ENCODE measurements around the gene TNPO1. TPM values are rescaled to one million over a fixed set of nuclear protein-coding genes. Genes with fewer than 3 reads are reported as not detected.

TNPO1 gene
- polyA plus RNA-seq, 1 donor from 2014 or later, result 103 TPM

DNA sequence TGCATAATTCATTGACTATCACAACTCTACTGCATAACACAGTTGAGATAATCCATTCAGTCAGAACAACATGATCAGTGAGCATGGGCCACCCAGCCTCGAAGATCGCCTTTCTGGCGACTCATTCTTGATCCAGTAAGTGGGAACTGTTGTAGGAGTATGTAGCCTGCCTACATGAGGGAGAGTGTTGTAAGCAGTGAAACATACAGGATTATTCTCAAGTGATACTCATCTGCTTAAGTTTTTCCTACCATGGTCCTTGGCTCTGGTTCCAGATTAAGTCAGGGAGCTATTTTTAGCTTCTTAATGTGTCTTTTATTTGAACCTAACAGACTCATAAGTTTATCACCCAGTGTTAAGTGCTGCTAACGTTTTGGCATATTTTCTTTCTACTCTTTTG is 44.0 kb downstream of the TNPO1 start:
- no peaks in the 10 kb centered on the region for H3K9me3 ChIP-seq (ENCODE audit: low read length)
- H3K36me3 ChIP-seq (ENCODE audit: insufficient read depth, low read length), result no peaks in the 10 kb centered on the region
- no peaks in the 10 kb centered on the region for H3K27me3 ChIP-seq (ENCODE audit: insufficient read depth, low read depth, low read length)
- no peak overlapping the region for H3K27ac ChIP-seq (ENCODE audit: low read length)
- no peak overlapping the region for H3K4me3 ChIP-seq (ENCODE audit: low read length)
- H3K9ac ChIP-seq (ENCODE audit: low read length), result no peak overlapping the region
- peaks cover 2% of the 10 kb centered on the region for H4K20me1 ChIP-seq (ENCODE audit: insufficient read depth)
- no peaks in the 10 kb centered on the region for H3F3A ChIP-seq (ENCODE audit: insufficient read depth, low read length, poor library complexity, severe bottlenecking)
- no peak overlapping the region for H2AFZ ChIP-seq (ENCODE audit: low read depth, low read length)
- H3K4me2 ChIP-seq (ENCODE audit: low read length), result no peak overlapping the region
- TF ChIP-seq POLR2AphosphoS5 (IDR thresholded peaks at IDR 0.05) (no peak), RAD21 (conservative IDR thresholded peaks at IDR 0.05) (no peak), EP300 (conservative IDR thresholded peaks at IDR 0.05; ENCODE audit: poor library complexity, severe bottlenecking) (no peak)
- H3K9me2 ChIP-seq (ENCODE audit: insufficient read depth, low read length), result no peaks in the 10 kb centered on the region
- H3K79me2 ChIP-seq (replicated peaks; ENCODE audit: insufficient read depth, low read length), result peaks cover 35% of the 10 kb centered on the region

DNA sequence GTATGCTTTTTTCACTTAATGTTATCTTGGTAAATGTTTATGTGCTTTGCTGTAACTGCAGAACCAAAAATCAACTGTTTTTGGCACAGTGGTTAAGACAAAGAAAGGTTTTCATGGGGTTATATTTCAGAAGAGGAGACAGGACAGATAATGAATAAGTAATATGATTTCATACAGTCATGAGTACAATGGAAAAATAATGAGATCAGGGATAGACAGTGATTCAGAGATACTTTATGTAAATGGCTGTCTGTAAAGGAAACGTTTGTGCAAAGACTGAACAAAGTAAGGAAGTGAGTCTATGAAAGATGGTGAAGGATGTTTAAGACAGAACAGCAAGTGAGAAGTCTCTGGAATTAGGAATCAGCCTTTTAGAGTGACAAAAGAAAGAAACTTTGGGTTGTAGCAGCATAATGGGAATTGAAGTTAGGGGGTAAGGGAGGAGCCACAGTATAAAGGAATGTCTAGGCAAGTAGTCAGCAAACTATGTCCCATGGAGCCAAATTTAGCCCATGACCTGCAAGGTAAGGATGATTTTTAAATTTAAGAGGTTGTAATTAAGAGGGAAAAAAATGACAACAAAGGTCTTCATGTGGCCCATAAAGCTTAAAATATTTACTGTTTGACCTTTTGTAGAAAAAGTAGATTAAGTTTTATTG is 55.0 kb downstream of the TNPO1 start:
- H3K27ac ChIP-seq (ENCODE audit: low read length), result no peak overlapping the region
- H3K79me2 ChIP-seq (replicated peaks; ENCODE audit: insufficient read depth, low read length), result peaks cover 20% of the 10 kb centered on the region
- H2AFZ ChIP-seq (ENCODE audit: low read depth, low read length), result no peak overlapping the region
- no peaks in the 10 kb centered on the region for H3K27me3 ChIP-seq (ENCODE audit: insufficient read depth, low read depth, low read length)
- H3K9me3 ChIP-seq (ENCODE audit: low read length), result no peaks in the 10 kb centered on the region
- H3K4me3 ChIP-seq (ENCODE audit: low read length), result no peak overlapping the region
- H4K20me1 ChIP-seq (ENCODE audit: insufficient read depth), result no peaks in the 10 kb centered on the region
- TF ChIP-seq EZH2 (IDR thresholded peaks at IDR 0.05; ENCODE audit: borderline replicate concordance, insufficient read depth, low read length, poor library complexity, severe bottlenecking), result no peak
- TF ChIP-seq MXI1 (conservative IDR thresholded peaks at IDR 0.05; ENCODE audit: poor library complexity, severe bottlenecking), result no peak
- no peak for TF ChIP-seq RAD21 (conservative IDR thresholded peaks at IDR 0.05)
- no peak for TF ChIP-seq POLR2AphosphoS5 (IDR thresholded peaks at IDR 0.05)
- TF ChIP-seq, protein P1, sequence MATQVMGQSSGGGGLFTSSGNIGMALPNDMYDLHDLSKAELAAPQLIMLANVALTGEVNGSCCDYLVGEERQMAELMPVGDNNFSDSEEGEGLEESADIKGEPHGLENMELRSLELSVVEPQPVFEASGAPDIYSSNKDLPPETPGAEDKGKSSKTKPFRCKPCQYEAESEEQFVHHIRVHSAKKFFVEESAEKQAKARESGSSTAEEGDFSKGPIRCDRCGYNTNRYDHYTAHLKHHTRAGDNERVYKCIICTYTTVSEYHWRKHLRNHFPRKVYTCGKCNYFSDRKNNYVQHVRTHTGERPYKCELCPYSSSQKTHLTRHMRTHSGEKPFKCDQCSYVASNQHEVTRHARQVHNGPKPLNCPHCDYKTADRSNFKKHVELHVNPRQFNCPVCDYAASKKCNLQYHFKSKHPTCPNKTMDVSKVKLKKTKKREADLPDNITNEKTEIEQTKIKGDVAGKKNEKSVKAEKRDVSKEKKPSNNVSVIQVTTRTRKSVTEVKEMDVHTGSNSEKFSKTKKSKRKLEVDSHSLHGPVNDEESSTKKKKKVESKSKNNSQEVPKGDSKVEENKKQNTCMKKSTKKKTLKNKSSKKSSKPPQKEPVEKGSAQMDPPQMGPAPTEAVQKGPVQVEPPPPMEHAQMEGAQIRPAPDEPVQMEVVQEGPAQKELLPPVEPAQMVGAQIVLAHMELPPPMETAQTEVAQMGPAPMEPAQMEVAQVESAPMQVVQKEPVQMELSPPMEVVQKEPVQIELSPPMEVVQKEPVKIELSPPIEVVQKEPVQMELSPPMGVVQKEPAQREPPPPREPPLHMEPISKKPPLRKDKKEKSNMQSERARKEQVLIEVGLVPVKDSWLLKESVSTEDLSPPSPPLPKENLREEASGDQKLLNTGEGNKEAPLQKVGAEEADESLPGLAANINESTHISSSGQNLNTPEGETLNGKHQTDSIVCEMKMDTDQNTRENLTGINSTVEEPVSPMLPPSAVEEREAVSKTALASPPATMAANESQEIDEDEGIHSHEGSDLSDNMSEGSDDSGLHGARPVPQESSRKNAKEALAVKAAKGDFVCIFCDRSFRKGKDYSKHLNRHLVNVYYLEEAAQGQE (IDR thresholded peaks at IDR 0.05; ENCODE audit: borderline replicate concordance), result no peak
- no peak for TF ChIP-seq EP300 (conservative IDR thresholded peaks at IDR 0.05; ENCODE audit: poor library complexity, severe bottlenecking)
- TF ChIP-seq, protein P2, sequence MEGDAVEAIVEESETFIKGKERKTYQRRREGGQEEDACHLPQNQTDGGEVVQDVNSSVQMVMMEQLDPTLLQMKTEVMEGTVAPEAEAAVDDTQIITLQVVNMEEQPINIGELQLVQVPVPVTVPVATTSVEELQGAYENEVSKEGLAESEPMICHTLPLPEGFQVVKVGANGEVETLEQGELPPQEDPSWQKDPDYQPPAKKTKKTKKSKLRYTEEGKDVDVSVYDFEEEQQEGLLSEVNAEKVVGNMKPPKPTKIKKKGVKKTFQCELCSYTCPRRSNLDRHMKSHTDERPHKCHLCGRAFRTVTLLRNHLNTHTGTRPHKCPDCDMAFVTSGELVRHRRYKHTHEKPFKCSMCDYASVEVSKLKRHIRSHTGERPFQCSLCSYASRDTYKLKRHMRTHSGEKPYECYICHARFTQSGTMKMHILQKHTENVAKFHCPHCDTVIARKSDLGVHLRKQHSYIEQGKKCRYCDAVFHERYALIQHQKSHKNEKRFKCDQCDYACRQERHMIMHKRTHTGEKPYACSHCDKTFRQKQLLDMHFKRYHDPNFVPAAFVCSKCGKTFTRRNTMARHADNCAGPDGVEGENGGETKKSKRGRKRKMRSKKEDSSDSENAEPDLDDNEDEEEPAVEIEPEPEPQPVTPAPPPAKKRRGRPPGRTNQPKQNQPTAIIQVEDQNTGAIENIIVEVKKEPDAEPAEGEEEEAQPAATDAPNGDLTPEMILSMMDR (IDR thresholded peaks at IDR 0.05; ENCODE audit: poor library complexity, severe bottlenecking), result no peak
- peaks cover 13% of the 10 kb centered on the region for H3K36me3 ChIP-seq (ENCODE audit: insufficient read depth, low read length)
- H3K9ac ChIP-seq (ENCODE audit: low read length), result no peak overlapping the region
- no peaks in the 10 kb centered on the region for H3F3A ChIP-seq (ENCODE audit: insufficient read depth, low read length, poor library complexity, severe bottlenecking)
- no peaks in the 10 kb centered on the region for H3K9me2 ChIP-seq (ENCODE audit: insufficient read depth, low read length)
- no peak overlapping the region for H3K4me2 ChIP-seq (ENCODE audit: low read length)

DNA sequence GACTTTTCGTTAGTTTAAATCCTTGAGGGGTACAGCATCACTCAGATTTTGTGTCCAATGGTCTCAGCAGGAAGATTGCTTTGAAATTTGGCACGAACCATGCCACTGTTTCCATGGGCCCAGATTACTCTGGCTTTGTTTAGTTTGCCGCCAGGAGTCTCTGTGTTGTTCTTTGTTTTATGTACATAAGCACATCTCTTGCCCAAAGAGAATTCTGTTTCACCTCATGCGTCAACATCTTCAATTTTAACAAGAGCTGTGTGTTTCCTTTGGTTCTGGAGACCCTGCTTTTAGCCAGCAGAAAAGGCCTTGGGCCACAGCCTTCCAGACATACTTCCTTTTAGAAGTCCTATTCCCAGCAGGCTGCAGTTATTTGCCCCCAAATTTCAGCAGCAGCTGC is 62.4 kb downstream of the TNPO1 start:
- peaks cover 15% of the 10 kb centered on the region for H3K79me2 ChIP-seq (replicated peaks; ENCODE audit: insufficient read depth, low read length)
- no peak overlapping the region for H3K9ac ChIP-seq (ENCODE audit: low read length)
- no peak overlapping the region for H3K4me2 ChIP-seq (ENCODE audit: low read length)
- TF ChIP-seq EP300 (conservative IDR thresholded peaks at IDR 0.05; ENCODE audit: poor library complexity, severe bottlenecking), result no peak
- TF ChIP-seq, protein P2 (IDR thresholded peaks at IDR 0.05; ENCODE audit: poor library complexity, severe bottlenecking), result no peak
- TF ChIP-seq MXI1 (conservative IDR thresholded peaks at IDR 0.05; ENCODE audit: poor library complexity, severe bottlenecking), result no peak
- TF ChIP-seq EZH2 (IDR thresholded peaks at IDR 0.05; ENCODE audit: borderline replicate concordance, insufficient read depth, low read length, poor library complexity, severe bottlenecking), result no peak
- TF ChIP-seq SMC3 (conservative IDR thresholded peaks at IDR 0.05; ENCODE audit: poor library complexity), result no peak
- no peak for TF ChIP-seq TAF1 (IDR thresholded peaks at IDR 0.05; ENCODE audit: low read depth)
- TF ChIP-seq, protein P1 (IDR thresholded peaks at IDR 0.05; ENCODE audit: borderline replicate concordance), result no peak
- TF ChIP-seq POLR2AphosphoS5 (IDR thresholded peaks at IDR 0.05), result no peak
- no peak for TF ChIP-seq RAD21 (conservative IDR thresholded peaks at IDR 0.05)
- no peak overlapping the region for H3K4me3 ChIP-seq (ENCODE audit: low read length)
- H4K20me1 ChIP-seq (ENCODE audit: insufficient read depth), result no peaks in the 10 kb centered on the region
- H3K9me3 ChIP-seq (ENCODE audit: low read length), result no peaks in the 10 kb centered on the region
- H3K9me2 ChIP-seq (ENCODE audit: insufficient read depth, low read length), result no peaks in the 10 kb centered on the region
- peaks cover 25% of the 10 kb centered on the region for H3K36me3 ChIP-seq (ENCODE audit: insufficient read depth, low read length)
- H2AFZ ChIP-seq (ENCODE audit: low read depth, low read length), result no peak overlapping the region
- H3K27me3 ChIP-seq (ENCODE audit: insufficient read depth, low read depth, low read length), result no peaks in the 10 kb centered on the region
- H3F3A ChIP-seq (ENCODE audit: insufficient read depth, low read length, poor library complexity, severe bottlenecking), result no peaks in the 10 kb centered on the region
- no peak overlapping the region for H3K27ac ChIP-seq (ENCODE audit: low read length)
